ENCODE measurements around the gene HIRA.

HIRA gene

DNA sequence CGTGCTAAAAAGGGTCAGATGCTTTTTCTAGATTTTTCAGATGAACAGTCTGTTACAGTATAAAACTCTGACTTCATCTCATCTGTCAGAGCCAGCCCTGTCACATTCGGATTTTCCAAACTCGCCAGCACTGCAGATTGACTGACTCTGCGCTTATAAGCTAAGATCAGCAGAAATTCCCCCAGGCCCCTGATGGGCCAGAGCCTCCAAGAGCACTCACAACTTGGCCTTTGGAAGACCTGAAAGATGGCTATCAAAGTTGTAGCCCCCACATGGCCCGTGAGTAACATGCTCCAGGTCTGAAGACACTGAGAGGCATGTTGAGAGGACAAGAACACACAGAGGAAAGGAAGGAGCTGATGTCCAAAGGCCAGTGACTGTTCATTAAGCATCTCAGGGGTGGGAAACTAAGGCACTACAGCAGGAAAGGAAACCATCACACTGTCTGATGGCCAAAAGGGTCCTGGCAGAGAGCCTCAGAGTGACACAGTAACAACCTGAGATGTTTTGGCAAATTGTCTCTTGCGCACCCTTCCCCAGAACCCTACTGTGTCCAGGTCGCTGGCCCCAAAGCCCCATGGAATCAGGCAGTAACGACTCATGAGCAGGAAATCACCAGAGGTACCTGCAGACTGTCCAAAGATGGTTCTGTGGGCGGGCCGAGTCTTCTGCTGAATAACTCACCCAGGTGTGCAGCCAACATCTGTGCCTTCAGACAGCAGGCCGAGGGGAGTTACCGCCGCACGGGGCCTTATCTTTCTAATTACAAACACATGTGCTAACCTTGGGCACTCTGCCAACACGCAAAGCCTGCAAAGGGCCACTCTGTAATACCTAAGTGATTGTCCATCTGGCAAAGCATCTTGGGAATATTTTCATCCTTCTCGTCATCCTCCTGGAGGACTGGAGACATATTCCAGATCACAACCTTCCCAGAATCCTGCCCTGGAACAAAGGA, 23.6 kb downstream of the HIRA start:
- TF ChIP-seq, protein P1, sequence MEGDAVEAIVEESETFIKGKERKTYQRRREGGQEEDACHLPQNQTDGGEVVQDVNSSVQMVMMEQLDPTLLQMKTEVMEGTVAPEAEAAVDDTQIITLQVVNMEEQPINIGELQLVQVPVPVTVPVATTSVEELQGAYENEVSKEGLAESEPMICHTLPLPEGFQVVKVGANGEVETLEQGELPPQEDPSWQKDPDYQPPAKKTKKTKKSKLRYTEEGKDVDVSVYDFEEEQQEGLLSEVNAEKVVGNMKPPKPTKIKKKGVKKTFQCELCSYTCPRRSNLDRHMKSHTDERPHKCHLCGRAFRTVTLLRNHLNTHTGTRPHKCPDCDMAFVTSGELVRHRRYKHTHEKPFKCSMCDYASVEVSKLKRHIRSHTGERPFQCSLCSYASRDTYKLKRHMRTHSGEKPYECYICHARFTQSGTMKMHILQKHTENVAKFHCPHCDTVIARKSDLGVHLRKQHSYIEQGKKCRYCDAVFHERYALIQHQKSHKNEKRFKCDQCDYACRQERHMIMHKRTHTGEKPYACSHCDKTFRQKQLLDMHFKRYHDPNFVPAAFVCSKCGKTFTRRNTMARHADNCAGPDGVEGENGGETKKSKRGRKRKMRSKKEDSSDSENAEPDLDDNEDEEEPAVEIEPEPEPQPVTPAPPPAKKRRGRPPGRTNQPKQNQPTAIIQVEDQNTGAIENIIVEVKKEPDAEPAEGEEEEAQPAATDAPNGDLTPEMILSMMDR (IDR thresholded peaks at IDR 0.05; ENCODE audit: low read depth, low read length), result no peak
- H3K4me3 ChIP-seq (replicated peaks in 1 of 2; ENCODE audit: low read depth in 2 of 2, low read length in 2 of 2), result no peak overlapping the region
- DNase-seq (ENCODE audit: low read depth in 2 of 2), result peak; percentile 16 to 41

DNA sequence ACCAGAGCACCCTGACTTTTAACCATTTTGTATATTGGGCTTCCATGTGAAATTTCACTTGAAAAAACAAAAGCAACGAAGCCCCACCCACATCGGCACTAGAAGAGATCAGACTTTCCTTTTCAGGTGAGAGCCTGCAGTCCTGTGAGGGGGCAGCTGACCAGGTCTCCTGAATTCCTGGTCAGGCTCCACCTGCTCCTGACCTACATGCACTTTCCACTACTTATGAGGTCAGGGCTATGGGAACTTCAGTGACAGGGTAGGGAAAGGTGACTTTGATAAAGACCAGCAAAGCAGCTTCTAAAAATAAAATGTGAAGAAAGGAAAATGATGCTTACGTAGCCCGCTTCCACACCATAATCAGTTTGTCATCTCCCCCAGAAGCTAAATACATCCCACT, 24.7 kb downstream of the HIRA start:
- DNase-seq (ENCODE audit: low read depth in 2 of 2), result no peak
- TF ChIP-seq, protein P1 (IDR thresholded peaks at IDR 0.05; ENCODE audit: low read depth, low read length), result no peak
- no peak overlapping the region for H3K4me3 ChIP-seq (replicated peaks in 1 of 2; ENCODE audit: low read depth in 2 of 2, low read length in 2 of 2)

DNA sequence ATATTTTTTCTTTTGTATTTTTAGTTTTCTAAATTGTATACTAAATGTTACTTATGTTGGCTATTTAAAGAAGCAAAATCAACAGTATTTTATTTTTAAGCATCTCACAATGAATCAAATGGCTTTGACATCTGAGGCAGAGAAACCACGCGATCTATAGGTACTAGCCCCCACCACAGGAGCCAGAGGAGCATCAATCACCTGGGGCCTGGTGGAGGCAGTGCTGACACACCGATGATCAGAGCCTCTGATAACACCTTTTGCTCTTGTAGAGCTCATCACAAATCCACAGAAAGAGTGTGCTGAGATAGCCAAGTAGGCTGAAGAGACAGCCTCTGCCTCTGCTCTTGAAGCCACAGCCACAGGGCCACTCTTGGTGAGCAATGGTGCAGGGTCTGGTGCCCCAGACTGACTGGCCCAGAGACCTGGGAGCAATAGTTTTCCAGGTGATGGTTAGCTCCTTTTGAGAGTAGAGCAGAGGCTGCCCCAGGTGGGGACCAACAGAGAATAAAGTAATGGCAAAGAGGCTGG, 25.2 kb downstream of the HIRA start:
- no peak overlapping the region for H3K4me3 ChIP-seq (replicated peaks in 1 of 2; ENCODE audit: low read depth in 2 of 2, low read length in 2 of 2)
- DNase-seq (ENCODE audit: low read depth in 2 of 2), result no peak
- TF ChIP-seq, protein P1 (IDR thresholded peaks at IDR 0.05; ENCODE audit: low read depth, low read length), result no peak

DNA sequence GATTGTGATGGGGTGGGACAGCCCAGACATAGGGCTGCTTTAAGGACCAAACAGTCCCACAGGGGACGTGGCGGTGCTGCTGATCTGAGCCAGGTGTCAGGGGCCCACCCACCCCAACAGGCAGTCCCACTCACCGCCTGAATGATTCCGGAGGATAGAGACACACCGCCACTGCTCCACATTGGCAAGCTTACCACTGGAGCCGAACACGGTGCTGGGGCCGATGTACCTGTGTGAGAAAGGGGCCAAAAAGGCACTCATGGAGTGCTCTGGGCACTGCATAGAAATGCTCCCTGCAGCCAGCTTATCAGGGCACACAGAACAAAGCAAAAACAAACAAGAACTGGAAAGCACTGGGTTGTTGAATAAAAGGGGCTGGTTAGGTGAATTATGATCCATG, 25.9 kb downstream of the HIRA start:
- H3K4me3 ChIP-seq (replicated peaks in 1 of 2; ENCODE audit: low read depth in 2 of 2, low read length in 2 of 2), result no peak overlapping the region
- DNase-seq (ENCODE audit: low read depth in 2 of 2), result no peak
- TF ChIP-seq, protein P1 (IDR thresholded peaks at IDR 0.05; ENCODE audit: low read depth, low read length), result no peak

DNA sequence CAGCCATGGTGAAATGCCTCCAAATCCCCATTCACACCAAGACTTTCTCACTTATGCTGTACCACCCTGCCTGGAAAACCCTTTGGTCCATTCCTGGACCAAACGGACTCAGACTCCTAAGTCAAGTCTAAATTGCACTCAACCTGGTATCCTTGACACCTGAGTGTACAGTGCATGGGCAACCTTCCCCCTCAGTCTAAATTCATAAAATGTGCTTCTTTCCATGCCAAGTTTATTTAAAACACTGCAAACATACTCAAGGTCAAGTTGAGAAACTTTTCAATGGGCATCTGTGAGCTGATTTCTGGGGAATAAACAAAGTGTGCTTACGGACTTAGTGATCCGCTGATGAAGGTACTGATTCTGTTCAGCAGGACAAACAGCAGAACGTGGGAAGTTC, 26.4 kb downstream of the HIRA start:
- DNase-seq (ENCODE audit: low read depth in 2 of 2), result no peak
- no peak overlapping the region for H3K4me3 ChIP-seq (replicated peaks in 1 of 2; ENCODE audit: low read depth in 2 of 2, low read length in 2 of 2)
- TF ChIP-seq, protein P1 (IDR thresholded peaks at IDR 0.05; ENCODE audit: low read depth, low read length), result no peak

DNA sequence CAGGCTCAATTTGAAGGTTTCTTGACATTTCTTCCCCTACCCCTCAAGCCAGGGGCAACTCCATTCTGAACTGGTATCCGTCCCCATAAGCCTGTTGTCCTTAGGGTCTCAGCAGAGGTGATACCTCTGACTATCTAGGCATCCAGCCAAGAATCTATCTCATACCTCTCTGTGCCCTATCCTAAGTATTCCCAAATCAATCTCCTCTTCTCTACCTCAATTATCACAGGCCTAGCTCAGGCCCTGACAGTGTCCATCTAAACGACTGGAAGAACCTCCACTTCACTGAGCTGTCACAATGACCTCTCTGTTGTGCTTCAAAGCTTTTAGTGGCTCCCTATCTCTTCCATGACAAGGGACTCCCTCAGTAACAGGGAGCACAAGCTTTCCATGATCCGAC, 26.9 kb downstream of the HIRA start:
- no peak overlapping the region for H3K4me3 ChIP-seq (replicated peaks in 1 of 2; ENCODE audit: low read depth in 2 of 2, low read length in 2 of 2)
- TF ChIP-seq, protein P1 (IDR thresholded peaks at IDR 0.05; ENCODE audit: low read depth, low read length), result no peak
- no peak for DNase-seq (ENCODE audit: low read depth in 2 of 2)
